Lower leg skin (tissue), 4 donors: Measurements from ENCODE around the gene SULF2. TPM values are rescaled to one million over a fixed set of nuclear protein-coding genes. Genes with fewer than 3 reads are reported as not detected.
"Not testable (repeated sequence)": the region's sequence is repeated elsewhere in the genome, so short reads cannot be mapped to it uniquely, and the experiment has no call there.

Experiments
- DNase-seq, 2 donors: peaks; one replicate each; pipeline ENCODE4 v3.0.0-alpha.2; 2019; ENCODE audit warnings: low spot score in 2 of 2
- H3K4me3 ChIP-seq: fragments of 200-600 bp; sonication (generic); 2 replicates; pipeline ENCODE4 v1.5.1; 2017; ENCODE audit warnings: mild to moderate bottlenecking, low read depth; ENCODE audit not compliant: poor library complexity, severe bottlenecking
- CTCF ChIP-seq, 3 donors: fragments of 450-650 bp; IDR thresholded peaks; one replicate each; pipeline ENCODE4 v1.5.1; 2016; ENCODE audit warnings: antibody characterized with exemption in 3 of 3, mild to moderate bottlenecking in 3 of 3, moderate library complexity in 2 of 3
- POLR2A ChIP-seq, 2 donors: fragments of 450-650 bp; IDR thresholded peaks; one replicate each; pipeline ENCODE4 v1.6.1; 2016 to 2017; ENCODE audit warnings: antibody characterized with exemption in 2 of 2, mild to moderate bottlenecking in 1 of 2, moderate library complexity in 1 of 2
- WGBS, 2 donors: methylation state at CpG; one replicate each; pipeline ENCODE4 v1.1.5; 2018; 5-methylcytosine and 5-hydroxymethylcytosine counted together
- intact Hi-C: fragments of 100-400 bp; cut with DNase I; formaldehyde crosslinking; loops from one replicate; pipeline ENCODE4 v1.15.0; 2023; ENCODE audit warnings: low total_unique reads
- total RNA-seq, 4 donors: library from RNA; depleted of rRNA; stranded (reverse); fragments of >200 nt; gene quantifications; one replicate each; pipeline ENCODE4 v1.1.0, GENCODE V29; 2016

The SULF2 gene
- total RNA-seq, 4 donors from 2014 or later: 18.3 to 83.0 (median 28.0) TPM

- no peak overlapping the region for H3K4me3 ChIP-seq
- TF ChIP-seq POLR2A (IDR thresholded peaks at IDR 0.05): no peak
- peak in 1 of 3 donors; percentile 82 for TF ChIP-seq CTCF (IDR thresholded peaks at IDR 0.05)
- intact Hi-C loops: no loop called here
- 79 to 93% methylated on average over 5 of the region's 5 CpGs for whole genome bisulfite sequencing, 2 donors
- no peak for DNase-seq
Measured at GRCh38 chr20:47801079-47801478, 15.8 kb upstream of the SULF2 start.

- TF ChIP-seq CTCF (IDR thresholded peaks at IDR 0.05) (no peak), POLR2A (IDR thresholded peaks at IDR 0.05) (no peak)
- no peak overlapping the region for H3K4me3 ChIP-seq
- DNase-seq: peak in 1 of 2 donors; percentile 46
- 18 to 36% methylated on average over 9 to 11 of the region's 11 CpGs for WGBS, 2 donors
- intact Hi-C loops: no loop called here
Measured at GRCh38 chr20:47800623-47801022, 15.3 kb upstream of the SULF2 start.

- 33 to 50% methylated on average over 5 to 6 of the region's 6 CpGs for WGBS, 2 donors
- intact Hi-C loops: no loop called here
- no peak for DNase-seq
- no peak overlapping the region for H3K4me3 ChIP-seq
- TF ChIP-seq CTCF (IDR thresholded peaks at IDR 0.05): no peak
- TF ChIP-seq POLR2A (IDR thresholded peaks at IDR 0.05): no peak
Measured at GRCh38 chr20:47799116-47799715, 13.9 kb upstream of the SULF2 start.

- TF ChIP-seq CTCF (IDR thresholded peaks at IDR 0.05) (no peak), POLR2A (IDR thresholded peaks at IDR 0.05) (no peak)
- no peak for DNase-seq
- WGBS, 2 donors: 80 to 91% methylated on average over 9 of the region's 9 CpGs
- no peak overlapping the region for H3K4me3 ChIP-seq
- intact Hi-C loops: no loop called here
Measured at GRCh38 chr20:47796971-47797370, 11.7 kb upstream of the SULF2 start.

- intact Hi-C loops: no loop called here
- TF ChIP-seq CTCF (IDR thresholded peaks at IDR 0.05) (no peak), POLR2A (IDR thresholded peaks at IDR 0.05) (no peak)
- H3K4me3 ChIP-seq: no peak overlapping the region
- 51 to 74% methylated on average over 15 to 17 of the region's 17 CpGs for WGBS, 2 donors
- peak in 1 of 2 donors; percentile 43 for DNase-seq
Measured at GRCh38 chr20:47795214-47795907, 10.1 kb upstream of the SULF2 start.

GRCh38 chr20:47794264-47794663, 9.0 kb upstream of the SULF2 start:
- intact Hi-C loops, H3K4me3 ChIP-seq, DNase-seq: not testable (repeated sequence)
- 82 to 86% methylated on average over 5 to 6 of the region's 6 CpGs for WGBS, 2 donors
